ENCODE measurements around the gene UCN.

UCN gene

DNA sequence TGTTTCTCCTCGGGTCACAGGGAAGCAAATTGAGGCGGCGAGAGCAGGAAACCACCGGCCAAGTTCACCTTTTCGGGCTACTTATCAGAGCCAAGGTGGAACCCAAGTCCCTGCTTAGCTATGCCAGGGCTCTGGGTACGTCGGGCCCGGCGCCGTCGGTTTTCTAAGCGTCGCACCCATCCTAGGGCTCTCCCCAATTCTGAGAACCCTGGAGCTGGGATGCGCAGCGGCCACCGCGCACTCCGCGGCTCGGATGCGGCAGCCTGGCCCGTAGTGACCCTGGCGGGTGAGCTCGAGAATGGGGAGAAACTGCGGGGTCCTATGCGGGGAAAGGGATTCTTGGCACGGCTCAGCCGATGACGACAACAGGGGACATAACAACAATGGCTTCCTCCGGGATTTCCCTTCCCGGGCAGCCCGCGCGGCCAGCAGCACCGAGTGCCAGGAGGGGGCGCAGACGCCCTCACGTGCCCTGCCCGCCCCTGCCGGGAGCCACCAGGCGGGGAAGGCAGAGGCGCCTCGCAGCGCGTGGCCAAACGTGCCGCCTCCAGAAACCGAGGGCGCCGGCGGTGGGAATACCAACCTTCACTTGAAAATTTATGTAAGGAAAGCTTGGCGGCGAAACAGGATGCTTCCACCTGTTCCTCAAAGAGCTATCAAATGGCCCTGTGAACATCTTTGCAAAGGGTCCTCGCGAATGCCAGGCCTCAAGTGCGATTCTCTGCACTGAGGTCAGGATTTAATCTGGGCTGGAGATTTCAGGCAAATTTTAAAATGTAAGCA, 43.3 kb downstream of the UCN start (continued):
- TF ChIP-seq, protein P1, sequence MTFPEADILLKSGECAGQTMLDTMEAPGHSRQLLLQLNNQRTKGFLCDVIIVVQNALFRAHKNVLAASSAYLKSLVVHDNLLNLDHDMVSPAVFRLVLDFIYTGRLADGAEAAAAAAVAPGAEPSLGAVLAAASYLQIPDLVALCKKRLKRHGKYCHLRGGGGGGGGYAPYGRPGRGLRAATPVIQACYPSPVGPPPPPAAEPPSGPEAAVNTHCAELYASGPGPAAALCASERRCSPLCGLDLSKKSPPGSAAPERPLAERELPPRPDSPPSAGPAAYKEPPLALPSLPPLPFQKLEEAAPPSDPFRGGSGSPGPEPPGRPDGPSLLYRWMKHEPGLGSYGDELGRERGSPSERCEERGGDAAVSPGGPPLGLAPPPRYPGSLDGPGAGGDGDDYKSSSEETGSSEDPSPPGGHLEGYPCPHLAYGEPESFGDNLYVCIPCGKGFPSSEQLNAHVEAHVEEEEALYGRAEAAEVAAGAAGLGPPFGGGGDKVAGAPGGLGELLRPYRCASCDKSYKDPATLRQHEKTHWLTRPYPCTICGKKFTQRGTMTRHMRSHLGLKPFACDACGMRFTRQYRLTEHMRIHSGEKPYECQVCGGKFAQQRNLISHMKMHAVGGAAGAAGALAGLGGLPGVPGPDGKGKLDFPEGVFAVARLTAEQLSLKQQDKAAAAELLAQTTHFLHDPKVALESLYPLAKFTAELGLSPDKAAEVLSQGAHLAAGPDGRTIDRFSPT (tag by site-specific recombination; IDR thresholded peaks at IDR 0.05) = peak; percentile 94
- TF ChIP-seq MEIS1 (CRISPR knock-in tag; IDR thresholded peaks at IDR 0.05; ENCODE audit: borderline replicate concordance) = no peak
- peak; percentile 31 for TF ChIP-seq SCRT2 (tag by site-specific recombination; IDR thresholded peaks at IDR 0.05)
- 0 out of 2 replicates have a peak, but pooled peaks have one; percentile 31 for TF ChIP-seq ZNF391 (tag by site-specific recombination; IDR thresholded peaks at IDR 0.05; ENCODE audit: borderline replicate concordance, low read depth)
- TF ChIP-seq ZNF629 (tag by site-specific recombination; IDR thresholded peaks at IDR 0.05) = peak; percentile 80
- peak; percentile 93 for TF ChIP-seq ZFHX2 (tag by site-specific recombination; conservative IDR thresholded peaks at IDR 0.05)
- TF ChIP-seq, protein P2, sequence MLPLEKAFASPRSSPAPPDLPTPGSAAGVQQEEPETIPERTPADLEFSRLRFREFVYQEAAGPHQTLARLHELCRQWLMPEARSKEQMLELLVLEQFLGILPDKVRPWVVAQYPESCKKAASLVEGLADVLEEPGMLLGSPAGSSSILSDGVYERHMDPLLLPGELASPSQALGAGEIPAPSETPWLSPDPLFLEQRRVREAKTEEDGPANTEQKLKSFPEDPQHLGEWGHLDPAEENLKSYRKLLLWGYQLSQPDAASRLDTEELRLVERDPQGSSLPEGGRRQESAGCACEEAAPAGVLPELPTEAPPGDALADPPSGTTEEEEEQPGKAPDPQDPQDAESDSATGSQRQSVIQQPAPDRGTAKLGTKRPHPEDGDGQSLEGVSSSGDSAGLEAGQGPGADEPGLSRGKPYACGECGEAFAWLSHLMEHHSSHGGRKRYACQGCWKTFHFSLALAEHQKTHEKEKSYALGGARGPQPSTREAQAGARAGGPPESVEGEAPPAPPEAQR (tag by site-specific recombination; IDR thresholded peaks at IDR 0.05) = no peak
- TF ChIP-seq SP7 (tag by site-specific recombination; IDR thresholded peaks at IDR 0.05) = peak; percentile 43
- no peak for TF ChIP-seq ZNF157 (tag by site-specific recombination; IDR thresholded peaks at IDR 0.05)
- peak; percentile 94 for TF ChIP-seq ZXDB (tag by site-specific recombination; IDR thresholded peaks at IDR 0.05)
- TF ChIP-seq, protein P3, sequence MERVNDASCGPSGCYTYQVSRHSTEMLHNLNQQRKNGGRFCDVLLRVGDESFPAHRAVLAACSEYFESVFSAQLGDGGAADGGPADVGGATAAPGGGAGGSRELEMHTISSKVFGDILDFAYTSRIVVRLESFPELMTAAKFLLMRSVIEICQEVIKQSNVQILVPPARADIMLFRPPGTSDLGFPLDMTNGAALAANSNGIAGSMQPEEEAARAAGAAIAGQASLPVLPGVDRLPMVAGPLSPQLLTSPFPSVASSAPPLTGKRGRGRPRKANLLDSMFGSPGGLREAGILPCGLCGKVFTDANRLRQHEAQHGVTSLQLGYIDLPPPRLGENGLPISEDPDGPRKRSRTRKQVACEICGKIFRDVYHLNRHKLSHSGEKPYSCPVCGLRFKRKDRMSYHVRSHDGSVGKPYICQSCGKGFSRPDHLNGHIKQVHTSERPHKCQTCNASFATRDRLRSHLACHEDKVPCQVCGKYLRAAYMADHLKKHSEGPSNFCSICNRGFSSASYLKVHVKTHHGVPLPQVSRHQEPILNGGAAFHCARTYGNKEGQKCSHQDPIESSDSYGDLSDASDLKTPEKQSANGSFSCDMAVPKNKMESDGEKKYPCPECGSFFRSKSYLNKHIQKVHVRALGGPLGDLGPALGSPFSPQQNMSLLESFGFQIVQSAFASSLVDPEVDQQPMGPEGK (tag by site-specific recombination; IDR thresholded peaks at IDR 0.05) = peak; percentile 77
- 0 out of 2 replicates have a peak, but pooled peaks have one; percentile 7 for TF ChIP-seq KLF16 (tag by site-specific recombination; IDR thresholded peaks at IDR 0.05)
- TF ChIP-seq ZNF416 (tag by site-specific recombination; IDR thresholded peaks at IDR 0.05) = no peak
- no peak for TF ChIP-seq SCRT1 (tag by site-specific recombination; IDR thresholded peaks at IDR 0.05; ENCODE audit: borderline replicate concordance)
- TF ChIP-seq, protein P4, sequence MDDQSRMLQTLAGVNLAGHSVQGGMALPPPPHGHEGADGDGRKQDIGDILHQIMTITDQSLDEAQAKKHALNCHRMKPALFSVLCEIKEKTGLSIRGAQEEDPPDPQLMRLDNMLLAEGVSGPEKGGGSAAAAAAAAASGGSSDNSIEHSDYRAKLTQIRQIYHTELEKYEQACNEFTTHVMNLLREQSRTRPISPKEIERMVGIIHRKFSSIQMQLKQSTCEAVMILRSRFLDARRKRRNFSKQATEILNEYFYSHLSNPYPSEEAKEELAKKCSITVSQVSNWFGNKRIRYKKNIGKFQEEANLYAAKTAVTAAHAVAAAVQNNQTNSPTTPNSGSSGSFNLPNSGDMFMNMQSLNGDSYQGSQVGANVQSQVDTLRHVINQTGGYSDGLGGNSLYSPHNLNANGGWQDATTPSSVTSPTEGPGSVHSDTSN (CRISPR knock-in tag; IDR thresholded peaks at IDR 0.05) = peak; percentile 69; the same call in 1 of the 2 replicates
- peak; percentile 95 for TF ChIP-seq ZNF561 (tag by site-specific recombination; IDR thresholded peaks at IDR 0.05; ENCODE audit: borderline replicate concordance)
- peak; percentile 99 for TF ChIP-seq ZBTB8A (tag by site-specific recombination; IDR thresholded peaks at IDR 0.05)
- no peak for TF ChIP-seq ZNF404 (tag by site-specific recombination; IDR thresholded peaks at IDR 0.05)
- TF ChIP-seq ZNF48 (tag by site-specific recombination; IDR thresholded peaks at IDR 0.05) = no peak
- TF ChIP-seq ZSCAN30 (tag by site-specific recombination; IDR thresholded peaks at IDR 0.05) = peak; percentile 90; the same call in 1 of the 2 replicates
- 0 out of 2 replicates have a peak, but pooled peaks have one; percentile 53 for TF ChIP-seq ZNF660 (tag by site-specific recombination; IDR thresholded peaks at IDR 0.05)
- no peak for TF ChIP-seq ZNF426 (tag by site-specific recombination; IDR thresholded peaks at IDR 0.05)
- TF ChIP-seq ZNF585B (tag by site-specific recombination; IDR thresholded peaks at IDR 0.05) = no peak
- peak; percentile 78 for TF ChIP-seq IKZF3 (tag by site-specific recombination; IDR thresholded peaks at IDR 0.05)
- no peak for TF ChIP-seq WT1 (tag by site-specific recombination; IDR thresholded peaks at IDR 0.05)
- TF ChIP-seq, protein P5, sequence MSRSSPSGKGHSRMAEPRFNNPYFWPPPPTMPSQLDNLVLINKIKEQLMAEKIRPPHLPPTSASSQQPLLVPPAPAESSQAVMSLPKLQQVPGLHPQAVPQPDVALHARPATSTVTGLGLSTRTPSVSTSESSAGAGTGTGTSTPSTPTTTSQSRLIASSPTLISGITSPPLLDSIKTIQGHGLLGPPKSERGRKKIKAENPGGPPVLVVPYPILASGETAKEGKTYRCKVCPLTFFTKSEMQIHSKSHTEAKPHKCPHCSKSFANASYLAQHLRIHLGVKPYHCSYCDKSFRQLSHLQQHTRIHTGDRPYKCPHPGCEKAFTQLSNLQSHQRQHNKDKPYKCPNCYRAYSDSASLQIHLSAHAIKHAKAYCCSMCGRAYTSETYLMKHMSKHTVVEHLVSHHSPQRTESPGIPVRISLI (tag by site-specific recombination; IDR thresholded peaks at IDR 0.05) = no peak
- TF ChIP-seq ZIC2 (tag by site-specific recombination; IDR thresholded peaks at IDR 0.05) = peak; percentile 90
- TF ChIP-seq GLIS1 (tag by site-specific recombination; IDR thresholded peaks at IDR 0.05) = peak; percentile 24; the same call in 1 of the 2 replicates
- no peak for TF ChIP-seq ZBTB7A (tag by site-specific recombination; IDR thresholded peaks at IDR 0.05; ENCODE audit: low read depth)
- no peak for TF ChIP-seq HOXA7 (CRISPR knock-in tag; IDR thresholded peaks at IDR 0.05; ENCODE audit: borderline replicate concordance)
- TF ChIP-seq ZNF791 (tag by site-specific recombination; IDR thresholded peaks at IDR 0.05) = no peak

Measured in HEK293 (cell line).